ENCODE results near the gene PBX4.

Gene PBX4

GRCh38 chr19:19552798-19553197, 65.7 kb downstream of the PBX4 start:
- DNase-seq, result no peak

GRCh38 chr19:19551853-19552192, 66.7 kb downstream of the PBX4 start:
- no peak for DNase-seq

- no peak for DNase-seq
These were observed 67.3 kb downstream of the PBX4 start for GRCh38 chr19:19550972-19551852.

GRCh38 chr19:19550485-19550929, 68.0 kb downstream of the PBX4 start:
- DNase-seq, result no peak

- DNase-seq, result no peak
These were observed 68.6 kb downstream of the PBX4 start for GRCh38 chr19:19549804-19550464.

- no peak for DNase-seq
These were observed 69.3 kb downstream of the PBX4 start for GRCh38 chr19:19548915-19549759.

- DNase-seq, result no peak
These were observed 70.7 kb downstream of the PBX4 start for GRCh38 chr19:19547674-19548336.

- no peak for DNase-seq
These were observed 71.7 kb downstream of the PBX4 start for GRCh38 chr19:19546751-19547162.

- no peak for DNase-seq
These were observed 72.8 kb downstream of the PBX4 start for GRCh38 chr19:19545707-19546106.

GRCh38 chr19:19544954-19545591, 73.4 kb downstream of the PBX4 start:
- DNase-seq, result no peak

GRCh38 chr19:19544257-19544953, 74.1 kb downstream of the PBX4 start:
- DNase-seq, result no peak

- no peak for DNase-seq
These were observed 74.8 kb downstream of the PBX4 start for GRCh38 chr19:19543640-19544039.

- no peak for DNase-seq
These were observed 75.4 kb downstream of the PBX4 start for GRCh38 chr19:19543101-19543500.

GRCh38 chr19:19542507-19542906, 76.0 kb downstream of the PBX4 start:
- no peak for DNase-seq

GRCh38 chr19:19541616-19542015, 76.9 kb downstream of the PBX4 start:
- no peak for DNase-seq

GRCh38 chr19:19540715-19541515, 77.6 kb downstream of the PBX4 start:
- DNase-seq, result no peak

- no peak for DNase-seq
These were observed 78.3 kb downstream of the PBX4 start for GRCh38 chr19:19540064-19540714.

- no peak for DNase-seq
These were observed 78.8 kb downstream of the PBX4 start for GRCh38 chr19:19539698-19540063.

- DNase-seq, result no peak
These were observed 79.7 kb downstream of the PBX4 start for GRCh38 chr19:19538785-19539166.

- no peak for DNase-seq
These were observed 80.3 kb downstream of the PBX4 start, which contains the start of gene CILP2 for GRCh38 chr19:19538061-19538784. Gene CILP2 (plus strand): TSS chr19:19538265. CDS start chr19:19538350, 85 bp downstream.
